OCI-LY1 (cell line): Measurements from ENCODE around the gene TSSK3.
"Not testable (repeated sequence)": the region's sequence is repeated elsewhere in the genome, so short reads cannot be mapped to it uniquely, and the experiment has no call there.

Experiments
- H2AFZ ChIP-seq: fragments of 200-600 bp; sonication (generic), shearing (Covaris generic); 2 replicates; pipeline ENCODE4 v1.6.0; 2014; ENCODE audit warnings: antibody characterized with exemption, mild to moderate bottlenecking, low read length
- H3F3A ChIP-seq: fragments of 200-600 bp; sonication (generic), shearing (Covaris generic); 2 replicates; pipeline ENCODE4 v1.6.0; 2014; ENCODE audit warnings: mild to moderate bottlenecking, antibody characterized with exemption, low read length, moderate library complexity; ENCODE audit not compliant: insufficient read depth
- H3K27ac ChIP-seq: fragments of 200-600 bp; sonication (generic); 2 replicates; pipeline ENCODE4 v1.5.1; 2014; ENCODE audit warnings: low read length, mixed run types, mild to moderate bottlenecking, low read depth; ENCODE audit not compliant: poor library complexity, severe bottlenecking
- H3K27me3 ChIP-seq: fragments of 200-600 bp; sonication (generic); 2 replicates; pipeline ENCODE4 v1.6.0; 2014; ENCODE audit warnings: antibody characterized with exemption, mild to moderate bottlenecking, low read length, moderate library complexity; ENCODE audit not compliant: insufficient read depth
- H3K36me3 ChIP-seq: fragments of 200-600 bp; sonication (generic); 2 replicates; pipeline ENCODE4 v1.6.1; 2014; ENCODE audit warnings: mild to moderate bottlenecking, antibody characterized with exemption, low read length, moderate library complexity, mixed read lengths; ENCODE audit not compliant: insufficient read depth
- H3K4me1 ChIP-seq: fragments of 200-600 bp; sonication (generic); 2 replicates; pipeline ENCODE4 v1.5.1; 2014; ENCODE audit warnings: mild to moderate bottlenecking, low read length, moderate library complexity; ENCODE audit not compliant: insufficient read depth, severe bottlenecking
- H3K4me2 ChIP-seq: fragments of 200-600 bp; sonication (generic), shearing (Covaris generic); 2 replicates; pipeline ENCODE4 v1.6.1; 2014; ENCODE audit warnings: low read length
- H3K4me3 ChIP-seq: fragments of 200-600 bp; sonication (generic); 2 replicates; pipeline ENCODE4 v1.5.1; 2014; ENCODE audit warnings: low read length, low read depth, mild to moderate bottlenecking, mixed read lengths; ENCODE audit not compliant: poor library complexity, severe bottlenecking
- H3K79me2 ChIP-seq: fragments of 200-600 bp; shearing (Covaris generic); 2 replicates; pipeline ENCODE4 v1.6.1; 2016; ENCODE audit warnings: mixed run types, low read length, mixed read lengths; ENCODE audit not compliant: insufficient read depth
- H3K9ac ChIP-seq: fragments of 200-600 bp; sonication (generic), shearing (Covaris generic); 2 replicates; pipeline ENCODE4 v1.6.1; 2014; ENCODE audit warnings: mild to moderate bottlenecking, low read length, mixed read lengths
- H3K9me2 ChIP-seq: fragments of 200-600 bp; sonication (generic), shearing (Covaris generic); 2 replicates; pipeline ENCODE4 v1.6.1; 2014; ENCODE audit warnings: low read depth, mild to moderate bottlenecking, low read length, mixed read lengths
- H3K9me3 ChIP-seq: fragments of 200-600 bp; shearing (Covaris generic); 2 replicates; pipeline ENCODE4 v1.6.1; 2014; ENCODE audit warnings: low read length, mixed read lengths
- H4K20me1 ChIP-seq: fragments of 200-600 bp; sonication (generic), shearing (Covaris generic); 2 replicates; pipeline ENCODE4 v1.6.0; 2016; ENCODE audit warnings: mild to moderate bottlenecking, low read length; ENCODE audit not compliant: insufficient read depth
- CTCF ChIP-seq: fragments of 200-600 bp; sonication (generic), shearing (Covaris generic); IDR thresholded peaks from 2 replicates; pipeline ENCODE4 v1.5.1; 2017; ENCODE audit warnings: mild to moderate bottlenecking, antibody characterized with exemption, low read length, moderate library complexity, mixed read lengths
- EZH2 ChIP-seq: fragments of 200-600 bp; sonication (generic), shearing (Covaris generic); IDR thresholded peaks from 2 replicates; pipeline ENCODE4 v1.8.0; 2017; ENCODE audit warnings: borderline replicate concordance, mixed run types, mild to moderate bottlenecking, antibody characterized with exemption, low read length, moderate library complexity, mixed read lengths

TSSK3 gene

GRCh38 chr1:32394141-32394889, 32.0 kb downstream of the TSSK3 start, which contains the start of gene BSDC1:
BSDC1 (minus strand) TSS chr1:32394441; CDS start chr1:32394414, 27 bp downstream.
- H3F3A ChIP-seq, result no peaks in the 10 kb centered on the region
- H3K27ac ChIP-seq, result peak within 1 kb of the TSS; percentile 13
- H3K27me3 ChIP-seq, result no peaks in the 10 kb centered on the region
- H3K79me2 ChIP-seq, result peaks cover 7% of the 10 kb centered on the region
- no peaks in the 10 kb centered on the region for H4K20me1 ChIP-seq
- H3K4me2 ChIP-seq, result peak within 1 kb of the TSS; percentile 70
- peaks cover 18% of the 10 kb centered on the region; the same call in 1 of the 2 replicates for H3K36me3 ChIP-seq
- TF ChIP-seq CTCF (no peak), EZH2 (no peak)
- H2AFZ ChIP-seq, result peak within 1 kb of the TSS; percentile 17
- peaks cover 3% of the 10 kb centered on the region; the same call in 1 of the 2 replicates for H3K9me3 ChIP-seq
- no peaks in the 10 kb centered on the region for H3K9me2 ChIP-seq
- H3K9ac ChIP-seq, result peak within 1 kb of the TSS; percentile 68
- peak within 1 kb of the TSS; percentile 76 for H3K4me3 ChIP-seq
- H3K4me1 ChIP-seq, result peaks cover 18% of the 10 kb centered on the region

- Histone ChIP-seq H3K9me2 (no peaks in the 10 kb centered on the region), H3K27ac (no peak overlapping the region), H3K4me2 (peak overlapping the region; percentile 70), H3K9me3 (peaks cover 3% of the 10 kb centered on the region; the same call in 1 of the 2 replicates), H3K36me3 (peaks cover 14% of the 10 kb centered on the region; the same call in 1 of the 2 replicates), H4K20me1 (no peaks in the 10 kb centered on the region), H3K9ac (peak overlapping the region; percentile 59), H3F3A (no peaks in the 10 kb centered on the region), H3K4me3 (peak overlapping the region; percentile 76), H3K79me2 (peaks cover 7% of the 10 kb centered on the region), H2AFZ (peak overlapping the region; percentile 17), H3K27me3 (no peaks in the 10 kb centered on the region), H3K4me1 (peaks cover 18% of the 10 kb centered on the region)
- no peak for TF ChIP-seq EZH2
- TF ChIP-seq CTCF, result no peak
Measured at GRCh38 chr1:32394890-32395432, 32.6 kb downstream of the TSSK3 start.

- not testable (repeated sequence) for H3K79me2 ChIP-seq, H3K36me3 ChIP-seq, H4K20me1 ChIP-seq, H3K4me3 ChIP-seq, H3F3A ChIP-seq, H3K27me3 ChIP-seq, H3K9ac ChIP-seq, H3K27ac ChIP-seq, H2AFZ ChIP-seq, H3K4me2 ChIP-seq, H3K9me2 ChIP-seq, H3K9me3 ChIP-seq
- H3K4me1 ChIP-seq, result peaks cover 18% of the 10 kb centered on the region
Measured at GRCh38 chr1:32396524-32396923, 34.2 kb downstream of the TSSK3 start.
